Measurements from ENCODE around the gene MAD1L1.
"Not testable (repeated sequence)": the region's sequence is repeated elsewhere in the genome, so short reads cannot be mapped to it uniquely, and the experiment has no call there.

MAD1L1 gene

GRCh38 chr7:1885465-1886226 lies 347.1 kb downstream of the MAD1L1 start:
- no peak for DNase-seq

GRCh38 chr7:1884583-1885350 lies 348.0 kb downstream of the MAD1L1 start:
- no peak for DNase-seq

DNA sequence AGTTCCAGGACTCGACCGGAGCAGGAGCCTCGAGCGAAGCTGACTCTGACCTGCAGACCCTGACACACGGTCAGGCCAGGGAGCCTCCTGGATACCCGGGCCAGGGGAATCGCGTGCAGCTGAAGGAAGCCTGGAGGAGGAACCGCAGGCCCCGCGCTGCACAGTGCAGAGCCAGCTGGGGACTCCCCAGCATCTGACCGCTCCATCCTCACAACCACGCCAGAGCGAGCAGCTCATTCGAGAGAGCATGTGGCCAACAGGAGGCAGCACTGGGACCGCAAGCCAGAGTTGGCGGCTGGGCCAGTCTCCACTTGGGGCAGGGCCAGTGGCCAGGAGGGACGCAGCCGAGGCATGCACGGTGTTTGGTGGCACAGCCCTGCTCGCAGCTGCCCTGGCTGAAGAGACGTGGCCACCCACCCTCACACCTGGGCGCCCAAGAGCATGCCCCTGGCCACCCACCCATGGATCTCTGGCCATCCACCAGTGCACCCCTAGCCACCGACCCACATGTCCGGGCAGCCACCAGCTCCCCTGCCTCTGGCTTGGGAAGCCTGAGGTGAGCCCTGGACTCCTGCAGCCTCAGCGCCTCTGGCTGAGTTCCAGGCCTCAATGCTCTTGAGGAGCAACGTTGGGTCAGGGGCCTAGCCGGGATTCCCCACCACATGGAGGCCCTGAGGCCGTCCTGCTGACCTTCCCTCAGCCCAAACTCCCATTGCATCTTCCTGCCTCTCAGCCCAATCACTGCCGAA lies 348.7 kb downstream of the MAD1L1 start:
- no peak for DNase-seq

GRCh38 chr7:1883031-1883761 lies 349.5 kb downstream of the MAD1L1 start:
- no peak for DNase-seq

- DNase-seq, result no peak
Measured at GRCh38 chr7:1882451-1882850, 350.3 kb downstream of the MAD1L1 start.

DNA sequence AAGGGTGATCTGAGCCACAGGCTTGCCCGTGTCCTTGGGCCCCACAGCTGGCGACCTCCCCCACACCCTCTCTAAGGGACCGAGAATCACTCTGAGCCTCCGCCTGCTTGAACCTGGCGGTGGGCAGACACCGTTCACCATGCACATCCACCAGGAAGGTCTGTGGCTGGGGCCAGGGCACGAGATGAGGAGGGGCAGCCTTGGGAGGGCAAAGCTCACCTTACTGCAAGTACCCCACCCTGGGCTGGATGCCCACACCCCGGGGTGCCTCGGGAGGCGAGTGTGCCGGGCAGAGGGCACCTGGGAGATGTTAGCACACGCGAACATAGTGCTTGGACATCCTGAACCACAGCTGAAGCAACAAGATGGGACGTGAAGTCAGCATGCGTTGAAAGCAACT lies 350.8 kb downstream of the MAD1L1 start:
- DNase-seq, result no peak

- DNase-seq, result not testable (repeated sequence)
Measured at GRCh38 chr7:1876641-1877040, 356.1 kb downstream of the MAD1L1 start.

- DNase-seq, result peak; percentile 75
Measured at GRCh38 chr7:1875392-1876199, 357.1 kb downstream of the MAD1L1 start.

DNA sequence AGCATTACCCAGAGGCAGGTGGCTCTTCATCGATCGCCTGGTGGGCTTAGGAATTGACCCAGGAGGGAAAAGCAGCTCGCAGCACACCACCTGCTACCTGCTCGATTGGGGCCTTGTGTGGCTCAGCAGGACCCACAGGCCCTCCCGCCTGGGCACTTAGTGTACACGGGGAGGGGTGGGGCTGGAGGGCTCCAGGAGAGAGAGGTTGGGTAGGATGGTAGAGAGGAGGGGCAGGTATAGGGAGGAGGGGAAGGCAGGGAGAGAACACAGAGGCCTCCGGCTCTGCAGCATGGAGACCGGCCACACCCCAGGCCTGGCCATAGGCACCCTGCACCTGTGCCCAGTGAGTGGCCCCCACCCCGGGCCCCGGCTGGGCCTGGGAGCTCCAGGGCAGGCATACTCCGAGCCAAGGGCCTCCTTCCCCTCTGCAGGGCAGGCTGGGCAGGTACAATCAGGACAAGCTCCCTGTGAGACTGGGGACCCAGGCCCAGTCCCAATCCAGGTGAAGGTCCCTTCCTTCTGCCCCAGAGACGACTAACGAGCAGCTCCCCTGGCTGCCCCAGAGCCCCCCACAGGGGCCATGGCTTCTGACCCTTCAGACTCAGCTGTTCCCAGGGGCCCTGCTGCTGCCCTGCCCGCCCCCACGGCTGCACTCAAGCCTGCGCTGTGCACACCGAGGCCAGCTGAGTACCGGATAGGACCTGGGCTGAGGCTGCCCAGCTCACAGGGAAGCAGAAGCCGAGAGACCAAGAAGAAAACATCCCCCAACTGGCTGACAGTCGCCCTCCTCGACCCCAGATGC lies 358.0 kb downstream of the MAD1L1 start:
- peak; percentile 99 for DNase-seq

DNA sequence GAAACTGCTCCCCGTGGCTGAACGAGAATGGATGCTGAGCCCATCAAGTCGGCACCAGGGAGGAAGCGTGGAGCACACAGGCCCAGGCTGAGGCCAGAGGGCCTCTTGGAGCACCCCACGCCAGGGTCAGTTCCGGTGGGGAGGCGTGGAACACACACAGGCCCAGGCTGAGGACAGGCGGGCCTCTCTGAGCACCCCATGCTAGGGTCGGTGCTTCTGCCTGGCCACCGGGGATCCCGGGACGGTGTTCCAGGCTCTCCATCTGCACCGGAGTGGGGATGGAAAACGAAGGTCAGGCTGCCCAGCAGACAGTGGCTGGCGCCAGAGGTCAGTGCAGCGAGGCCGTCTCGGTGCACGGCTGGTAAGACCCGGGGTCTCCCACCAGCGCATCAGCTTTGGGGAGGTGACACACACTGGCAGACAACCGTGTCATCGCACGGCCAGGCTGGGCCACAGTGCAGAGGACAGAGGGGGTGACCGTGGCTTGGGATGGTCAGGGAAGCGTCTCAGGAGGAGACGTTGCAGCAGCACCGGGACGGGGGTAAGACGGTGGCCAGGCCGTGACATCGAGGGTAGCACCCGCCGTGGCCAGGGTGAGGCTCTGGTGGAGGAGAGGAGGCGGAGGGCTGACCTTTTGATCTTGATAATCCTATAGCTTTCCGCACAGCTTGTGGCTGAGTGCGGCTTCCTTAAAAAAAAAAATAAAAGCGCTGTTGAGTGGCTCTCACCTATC lies 358.7 kb downstream of the MAD1L1 start:
- no peak for DNase-seq

- DNase-seq, result no peak
Measured at GRCh38 chr7:1873421-1873820, 359.3 kb downstream of the MAD1L1 start.

DNA sequence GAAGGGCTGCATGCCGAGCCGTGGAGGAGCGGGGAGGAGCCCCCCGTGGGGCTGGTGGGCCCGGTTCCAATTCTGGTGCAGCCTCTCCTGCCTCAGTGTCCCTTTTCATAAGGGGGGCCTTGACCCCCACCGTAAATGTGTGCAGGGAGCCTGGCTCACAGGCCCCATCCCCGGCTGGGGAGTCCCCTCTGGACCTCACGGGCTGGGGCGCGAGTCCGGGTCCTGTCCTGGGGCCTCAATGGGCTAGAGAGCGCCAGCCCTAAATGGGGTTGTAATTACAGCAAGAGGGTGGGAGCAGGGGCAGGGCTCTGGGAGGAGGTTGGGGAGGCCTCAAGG lies 359.7 kb downstream of the MAD1L1 start:
- no peak for DNase-seq

GRCh38 chr7:1872191-1873069 lies 360.3 kb downstream of the MAD1L1 start:
- no peak for DNase-seq

DNA sequence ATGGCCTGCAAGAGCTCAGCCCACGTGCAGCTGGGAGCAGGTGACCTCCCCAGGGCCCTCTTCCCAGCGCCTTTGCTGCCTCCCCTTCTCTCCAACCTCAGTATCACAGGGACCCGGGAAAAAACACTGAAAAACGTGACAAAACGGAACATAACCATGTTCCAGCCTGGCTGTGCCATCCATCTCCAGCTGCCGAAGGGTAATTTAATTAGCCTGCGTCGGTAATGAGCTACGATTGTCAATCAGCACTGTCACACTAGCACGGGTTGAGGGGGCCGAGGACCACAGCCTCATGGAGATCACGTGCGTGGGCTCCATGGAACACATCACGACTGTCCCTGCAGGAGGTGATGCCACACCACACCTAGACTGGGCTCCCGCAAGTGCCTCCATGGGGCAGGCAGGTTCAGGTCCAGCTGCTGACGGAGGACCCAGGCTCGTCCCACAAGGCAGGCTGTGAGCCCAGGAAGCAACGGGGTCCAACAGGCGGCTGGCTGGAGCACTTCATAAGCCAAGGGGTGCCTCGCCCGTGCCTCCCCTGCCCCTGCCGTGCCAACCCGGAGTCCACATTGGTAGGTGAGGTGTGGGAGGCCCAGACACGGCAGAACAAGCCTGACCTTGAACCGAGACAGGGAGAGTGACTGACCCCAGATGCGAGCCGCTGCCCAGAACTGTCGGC lies 363.2 kb downstream of the MAD1L1 start:
- DNase-seq, result no peak

GRCh38 chr7:1868516-1869165 lies 364.1 kb downstream of the MAD1L1 start:
- no peak for DNase-seq

- DNase-seq, result no peak
Measured at GRCh38 chr7:1867370-1868260, 365.1 kb downstream of the MAD1L1 start.

GRCh38 chr7:1866601-1867000 lies 366.1 kb downstream of the MAD1L1 start:
- DNase-seq, result no peak
